ENCODE measurements around the gene ZNF746. TPM values are rescaled to one million over a fixed set of nuclear protein-coding genes. Genes with fewer than 3 reads are reported as not detected.

The ZNF746 gene
- total and polyA plus RNA-seq, 9 of the 15 experiments (the other 6 are each of a cell fraction or from before 2014, with no cell fraction given): 1.7 to 31.6 (median 13.3) TPM

DNA sequence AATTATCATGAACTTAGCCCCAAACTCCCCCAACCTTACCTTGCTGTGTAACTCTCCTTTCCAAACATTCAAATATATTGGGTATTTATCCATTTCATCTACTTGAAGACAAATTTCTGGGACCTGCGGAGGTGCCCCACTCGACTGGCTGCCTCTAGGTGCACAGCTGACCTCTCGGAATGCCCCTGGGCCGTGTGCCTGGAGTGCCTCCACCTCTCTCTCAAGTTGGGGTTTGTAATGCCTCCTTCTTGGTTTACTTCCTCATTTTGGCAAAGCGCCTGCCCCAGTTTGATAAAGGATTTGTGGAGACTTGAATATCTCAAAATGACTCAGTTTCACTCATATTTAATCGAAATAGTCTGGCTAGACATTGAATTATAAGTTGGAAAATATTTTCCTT lies 53.3 kb downstream of the ZNF746 start:
- TF ChIP-seq ARID1B (IDR thresholded peaks at IDR 0.05) (0 out of 2 replicates have a peak, but pooled peaks have one; percentile 30), ZNF507 (tag; conservative IDR thresholded peaks at IDR 0.05) (no peak)
- Histone ChIP-seq H3K4me3 (no peak overlapping the region), H3K36me3 (ENCODE audit: control insufficient read depth, insufficient read depth, low read length) (peaks cover 69% of the 10 kb centered on the region; the same call in 2 of the 3 replicates), H3K4me1 (replicated peaks in 1 of 2; ENCODE audit: control insufficient read depth in 2 of 2, insufficient read depth in 2 of 2, low read length in 2 of 2) (peaks cover 2 to 4% of the 10 kb centered on the region in 2 experiments; a peak in 1 of 5 replicates), H3K27ac (ENCODE audit: extremely low read depth, low read depth, low read length) (no peak overlapping the region), H3K9me1 (ENCODE audit: control insufficient read depth, insufficient read depth, low read length) (no peaks in the 10 kb centered on the region), H3K79me2 (ENCODE audit: control insufficient read depth, insufficient read depth, low read length) (no peaks in the 10 kb centered on the region), H3K4me2 (ENCODE audit: insufficient read depth, low read length) (no peak overlapping the region), H3K9ac (ENCODE audit: insufficient read depth in 1 of 2, low read depth in 2 of 2, low read length in 2 of 2) (no peak overlapping the region), H4K20me1 (replicated peaks; ENCODE audit: control insufficient read depth, insufficient read depth, low read length) (no peaks in the 10 kb centered on the region), H3K9me3 (replicated peaks; ENCODE audit: control insufficient read depth, insufficient read depth, low read depth, low read length) (no peaks in the 10 kb centered on the region), H2AFZ (ENCODE audit: low read depth, low read length) (no peak overlapping the region), H3K27me3 (ENCODE audit: control insufficient read depth in 2 of 2, insufficient read depth in 2 of 2, low read length in 2 of 2) (no peaks in the 10 kb centered on the region)
- DNase-seq (ENCODE audit: extremely low read depth in 1 of 4, low spot score in 3 of 4): peak in 1 of 4 experiments; percentile 34
- in situ Hi-C loops (cut with MboI): no loop called here
- ATAC-seq: peak; percentile 71
- POLR2A ChIA-PET: interaction anchor here (5.7 kb wide), 1 partner anchor 15 kb away, joined by 28 read pairs; the partner anchor contains the start of gene ZNF777
- CTCF ChIA-PET (ENCODE audit: low intra/inter-chr PET ratio): no interaction called here
- BruUV-seq (replicated peaks): no TSS peak
- intact Hi-C loops (cut with micrococcal nuclease): no loop called here
- WGBS (ENCODE audit: insufficient coverage, low coverage, missing lambda C conversion rate): 46% methylated on average over 6 of the region's 6 CpGs
- FAIRE-seq: no peak

DNA sequence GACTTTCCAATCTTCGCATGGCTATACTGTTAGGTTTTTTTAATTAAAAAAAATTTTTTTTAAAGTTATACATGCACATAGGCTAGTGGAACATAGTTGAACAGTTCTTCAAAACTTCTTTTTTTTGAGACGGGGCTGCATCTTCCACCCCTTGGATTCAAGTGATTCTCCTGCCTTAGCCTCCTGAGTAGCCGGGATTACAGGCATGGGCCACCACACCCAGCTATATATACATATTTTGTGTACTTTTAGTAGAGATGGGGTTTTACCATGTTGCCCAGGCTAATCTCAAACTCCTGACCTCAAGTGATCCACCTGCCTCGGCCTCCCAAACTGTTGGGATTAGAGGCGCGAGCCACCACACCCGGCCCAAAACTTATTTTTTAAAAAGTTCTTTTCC lies 54.1 kb downstream of the ZNF746 start:
- ATAC-seq (no peak), DNase-seq (ENCODE audit: extremely low read depth in 1 of 4, low spot score in 3 of 4) (no peak), FAIRE-seq (no peak)
- no peaks in the 10 kb centered on the region for H3K9me1 ChIP-seq (ENCODE audit: control insufficient read depth, insufficient read depth, low read length)
- H3K9ac ChIP-seq (ENCODE audit: insufficient read depth in 1 of 2, low read depth in 2 of 2, low read length in 2 of 2): no peak overlapping the region
- no peaks in the 10 kb centered on the region for H3K9me3 ChIP-seq (replicated peaks; ENCODE audit: control insufficient read depth, insufficient read depth, low read depth, low read length)
- H3K36me3 ChIP-seq (ENCODE audit: control insufficient read depth, insufficient read depth, low read length): peaks cover 66% of the 10 kb centered on the region; the same call in 2 of the 3 replicates
- no peaks in the 10 kb centered on the region for H3K79me2 ChIP-seq (ENCODE audit: control insufficient read depth, insufficient read depth, low read length)
- no peak overlapping the region for H2AFZ ChIP-seq (ENCODE audit: low read depth, low read length)
- POLR2A ChIA-PET: interaction anchor here (0.6 to 5.7 kb wide), 3 partner anchors 16 to 984 kb away, joined by 3 to 28 read pairs (median 3); partner anchors contain the start of gene ZNF777
- no TSS peak for BruUV-seq (replicated peaks)
- H3K4me2 ChIP-seq (ENCODE audit: insufficient read depth, low read length): no peak overlapping the region
- intact Hi-C loops (cut with micrococcal nuclease) (no loop called here), in situ Hi-C loops (cut with MboI) (no loop called here)
- H4K20me1 ChIP-seq (replicated peaks; ENCODE audit: control insufficient read depth, insufficient read depth, low read length): no peaks in the 10 kb centered on the region
- 92% methylated on average over 7 of the region's 7 CpGs for WGBS (ENCODE audit: insufficient coverage, low coverage, missing lambda C conversion rate)
- no peak overlapping the region for H3K27ac ChIP-seq (ENCODE audit: extremely low read depth, low read depth, low read length)
- no peak overlapping the region for H3K4me3 ChIP-seq
- peaks cover 2 to 4% of the 10 kb centered on the region in 2 experiments; a peak in 1 of 5 replicates for H3K4me1 ChIP-seq (replicated peaks in 1 of 2; ENCODE audit: control insufficient read depth in 2 of 2, insufficient read depth in 2 of 2, low read length in 2 of 2)
- CTCF ChIA-PET (ENCODE audit: low intra/inter-chr PET ratio): no interaction called here
- H3K27me3 ChIP-seq (ENCODE audit: control insufficient read depth in 2 of 2, insufficient read depth in 2 of 2, low read length in 2 of 2): no peaks in the 10 kb centered on the region
- TF ChIP-seq, protein P1, sequence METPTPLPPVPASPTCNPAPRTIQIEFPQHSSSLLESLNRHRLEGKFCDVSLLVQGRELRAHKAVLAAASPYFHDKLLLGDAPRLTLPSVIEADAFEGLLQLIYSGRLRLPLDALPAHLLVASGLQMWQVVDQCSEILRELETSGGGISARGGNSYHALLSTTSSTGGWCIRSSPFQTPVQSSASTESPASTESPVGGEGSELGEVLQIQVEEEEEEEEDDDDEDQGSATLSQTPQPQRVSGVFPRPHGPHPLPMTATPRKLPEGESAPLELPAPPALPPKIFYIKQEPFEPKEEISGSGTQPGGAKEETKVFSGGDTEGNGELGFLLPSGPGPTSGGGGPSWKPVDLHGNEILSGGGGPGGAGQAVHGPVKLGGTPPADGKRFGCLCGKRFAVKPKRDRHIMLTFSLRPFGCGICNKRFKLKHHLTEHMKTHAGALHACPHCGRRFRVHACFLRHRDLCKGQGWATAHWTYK (CRISPR knock-in tag; IDR thresholded peaks at IDR 0.05): no peak
- TF ChIP-seq, protein P2, sequence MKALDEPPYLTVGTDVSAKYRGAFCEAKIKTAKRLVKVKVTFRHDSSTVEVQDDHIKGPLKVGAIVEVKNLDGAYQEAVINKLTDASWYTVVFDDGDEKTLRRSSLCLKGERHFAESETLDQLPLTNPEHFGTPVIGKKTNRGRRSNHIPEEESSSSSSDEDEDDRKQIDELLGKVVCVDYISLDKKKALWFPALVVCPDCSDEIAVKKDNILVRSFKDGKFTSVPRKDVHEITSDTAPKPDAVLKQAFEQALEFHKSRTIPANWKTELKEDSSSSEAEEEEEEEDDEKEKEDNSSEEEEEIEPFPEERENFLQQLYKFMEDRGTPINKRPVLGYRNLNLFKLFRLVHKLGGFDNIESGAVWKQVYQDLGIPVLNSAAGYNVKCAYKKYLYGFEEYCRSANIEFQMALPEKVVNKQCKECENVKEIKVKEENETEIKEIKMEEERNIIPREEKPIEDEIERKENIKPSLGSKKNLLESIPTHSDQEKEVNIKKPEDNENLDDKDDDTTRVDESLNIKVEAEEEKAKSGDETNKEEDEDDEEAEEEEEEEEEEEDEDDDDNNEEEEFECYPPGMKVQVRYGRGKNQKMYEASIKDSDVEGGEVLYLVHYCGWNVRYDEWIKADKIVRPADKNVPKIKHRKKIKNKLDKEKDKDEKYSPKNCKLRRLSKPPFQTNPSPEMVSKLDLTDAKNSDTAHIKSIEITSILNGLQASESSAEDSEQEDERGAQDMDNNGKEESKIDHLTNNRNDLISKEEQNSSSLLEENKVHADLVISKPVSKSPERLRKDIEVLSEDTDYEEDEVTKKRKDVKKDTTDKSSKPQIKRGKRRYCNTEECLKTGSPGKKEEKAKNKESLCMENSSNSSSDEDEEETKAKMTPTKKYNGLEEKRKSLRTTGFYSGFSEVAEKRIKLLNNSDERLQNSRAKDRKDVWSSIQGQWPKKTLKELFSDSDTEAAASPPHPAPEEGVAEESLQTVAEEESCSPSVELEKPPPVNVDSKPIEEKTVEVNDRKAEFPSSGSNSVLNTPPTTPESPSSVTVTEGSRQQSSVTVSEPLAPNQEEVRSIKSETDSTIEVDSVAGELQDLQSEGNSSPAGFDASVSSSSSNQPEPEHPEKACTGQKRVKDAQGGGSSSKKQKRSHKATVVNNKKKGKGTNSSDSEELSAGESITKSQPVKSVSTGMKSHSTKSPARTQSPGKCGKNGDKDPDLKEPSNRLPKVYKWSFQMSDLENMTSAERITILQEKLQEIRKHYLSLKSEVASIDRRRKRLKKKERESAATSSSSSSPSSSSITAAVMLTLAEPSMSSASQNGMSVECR (CRISPR knock-in tag; IDR thresholded peaks at IDR 0.05): no peak

All from K562 (cell line).